SW 1271 (cell line): ENCODE results near the gene EDDM13.
A peak's percentile ranks its signal among the peaks of the same experiment; 100 is the strongest.
"Not testable (repeated sequence)": the region's sequence is repeated elsewhere in the genome, so short reads cannot be mapped to it uniquely, and the experiment has no call there.

ENCODE experiments used
- DNase-seq, 2 experiments: peaks; one replicate each; lab custom pipeline; 2025; lab: John Stamatoyannopoulos, UW

The EDDM13 gene, protein sequence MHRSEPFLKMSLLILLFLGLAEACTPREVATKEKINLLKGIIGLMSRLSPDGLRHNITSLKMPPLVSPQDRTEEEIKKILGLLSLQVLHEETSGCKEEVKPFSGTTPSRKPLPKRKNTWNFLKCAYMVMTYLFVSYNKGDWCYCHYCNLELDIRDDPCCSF

DNA sequence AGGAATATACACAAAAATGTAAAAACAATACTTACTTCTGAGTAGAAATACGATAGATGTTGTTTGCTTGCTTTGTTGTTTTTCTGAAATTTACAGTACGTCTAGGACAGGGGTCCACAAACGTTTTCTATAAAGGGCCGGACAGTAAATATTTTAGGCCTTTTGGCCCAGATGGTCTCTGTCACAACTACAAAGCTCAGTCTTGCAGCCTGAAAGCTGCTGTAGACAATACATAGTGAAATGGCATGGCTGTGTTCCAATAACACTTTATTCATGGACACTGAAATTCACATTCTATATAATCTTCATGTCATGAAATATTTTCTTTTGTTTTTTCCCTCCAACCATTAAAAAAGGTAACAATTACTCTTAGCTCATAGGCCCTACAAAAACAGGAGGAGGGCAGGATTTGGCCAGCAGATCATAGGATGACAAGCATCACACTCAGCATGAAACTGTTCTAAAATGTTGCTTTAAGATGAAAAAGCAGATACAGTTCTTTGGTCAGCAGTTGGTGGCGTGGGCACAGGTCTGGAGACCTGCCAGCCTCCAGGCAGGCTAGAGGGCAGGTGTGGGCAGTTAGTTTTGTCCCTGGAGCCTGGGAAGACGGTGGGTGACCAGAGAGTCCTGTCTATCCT lies at the start of gene EDDM13:
EDDM13 (plus strand) TSS at position 588 of the 638 bp plus-strand sequence. CDS start 87 bp downstream, outside the sequence.
- no peak for DNase-seq

DNA sequence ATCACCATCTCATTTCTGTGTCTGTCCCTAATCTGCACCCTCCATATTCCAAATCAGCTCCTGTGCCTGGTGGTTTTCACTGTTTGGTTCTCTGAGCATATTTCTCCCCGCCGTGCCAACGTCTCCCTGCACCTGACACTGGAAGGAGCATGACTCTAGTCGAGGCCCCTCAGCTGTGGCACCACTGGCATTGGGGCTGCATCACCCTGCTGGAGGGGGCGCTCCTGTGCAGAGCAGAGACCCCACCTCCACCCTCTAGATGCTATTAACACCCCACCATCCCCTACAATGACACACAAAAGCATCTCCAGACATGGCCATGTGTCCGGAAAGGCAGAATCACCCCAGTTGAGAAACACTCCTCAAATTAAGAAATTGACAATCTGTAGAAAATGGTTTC lies 49.6 kb upstream of the EDDM13 start:
- no peak for DNase-seq

DNA sequence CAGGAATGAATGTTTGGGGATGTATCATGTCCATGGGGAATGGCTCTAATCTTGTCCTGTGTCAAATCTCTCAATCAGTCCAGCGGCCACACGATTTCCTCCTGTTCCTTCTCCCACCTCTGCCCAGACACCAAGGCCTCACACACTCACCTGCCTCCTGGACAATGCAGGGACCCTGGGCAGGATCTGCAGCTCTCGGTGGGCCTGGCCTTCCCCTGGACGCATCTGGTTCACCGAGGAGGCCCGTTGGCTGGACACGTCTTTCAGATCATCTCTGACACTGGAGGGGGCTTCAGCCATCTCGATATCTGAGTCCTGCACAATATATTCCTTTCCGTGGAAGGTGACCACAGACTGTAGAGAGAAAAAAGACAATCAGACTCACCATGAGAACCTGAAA lies 49.1 kb upstream of the EDDM13 start:
- no peak for DNase-seq

DNA sequence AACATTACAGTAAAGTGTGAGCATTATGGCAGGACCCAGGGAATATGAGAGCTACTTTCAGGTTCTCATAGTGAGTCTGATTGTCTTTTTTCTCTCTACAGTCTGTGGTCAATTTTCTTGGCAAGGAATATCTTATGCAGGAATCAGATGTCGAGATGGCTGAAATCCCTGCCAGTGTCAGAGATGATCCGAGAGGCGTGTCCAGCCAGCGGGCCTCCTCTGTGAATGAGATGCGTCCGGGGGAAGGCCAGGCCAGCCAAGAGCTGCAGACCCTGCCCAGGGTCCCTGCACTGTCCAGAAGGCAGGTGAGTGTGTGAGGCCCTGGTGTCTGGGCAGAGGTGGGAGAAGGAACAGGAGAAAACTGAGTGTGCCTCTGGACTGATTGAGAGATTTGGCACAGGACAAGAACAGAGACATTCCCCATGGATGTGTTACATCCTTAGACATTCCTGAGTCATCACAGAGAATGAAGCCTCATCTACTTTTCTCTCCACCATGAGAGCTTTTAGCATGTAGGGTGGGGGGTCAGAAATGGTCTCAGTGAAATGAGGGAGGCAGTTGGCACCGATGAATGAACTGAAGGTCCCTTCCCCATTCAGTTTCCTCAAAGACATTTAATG lies 27.3 kb upstream of the EDDM13 start:
- DNase-seq, result no peak

DNA sequence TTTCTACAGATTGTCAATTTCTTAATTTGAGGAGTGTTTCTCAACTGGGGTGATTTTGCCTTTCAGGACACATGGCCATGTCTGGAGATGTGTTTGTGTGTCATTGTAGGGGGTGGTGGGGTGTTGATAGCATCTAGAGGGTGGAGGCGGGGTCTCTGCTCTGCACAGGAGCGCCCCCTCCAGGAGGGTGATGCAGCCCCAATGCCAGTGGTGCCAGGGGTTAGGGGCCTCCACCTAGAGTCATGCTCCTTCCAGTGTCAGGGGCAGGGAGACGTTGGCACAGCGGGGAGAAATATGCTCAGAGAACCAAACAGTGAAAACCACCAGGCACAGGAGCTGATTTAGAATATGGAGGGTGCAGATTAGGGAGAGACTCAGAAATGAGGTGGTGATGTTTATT lies 26.8 kb upstream of the EDDM13 start:
- not testable (repeated sequence) for DNase-seq

DNA sequence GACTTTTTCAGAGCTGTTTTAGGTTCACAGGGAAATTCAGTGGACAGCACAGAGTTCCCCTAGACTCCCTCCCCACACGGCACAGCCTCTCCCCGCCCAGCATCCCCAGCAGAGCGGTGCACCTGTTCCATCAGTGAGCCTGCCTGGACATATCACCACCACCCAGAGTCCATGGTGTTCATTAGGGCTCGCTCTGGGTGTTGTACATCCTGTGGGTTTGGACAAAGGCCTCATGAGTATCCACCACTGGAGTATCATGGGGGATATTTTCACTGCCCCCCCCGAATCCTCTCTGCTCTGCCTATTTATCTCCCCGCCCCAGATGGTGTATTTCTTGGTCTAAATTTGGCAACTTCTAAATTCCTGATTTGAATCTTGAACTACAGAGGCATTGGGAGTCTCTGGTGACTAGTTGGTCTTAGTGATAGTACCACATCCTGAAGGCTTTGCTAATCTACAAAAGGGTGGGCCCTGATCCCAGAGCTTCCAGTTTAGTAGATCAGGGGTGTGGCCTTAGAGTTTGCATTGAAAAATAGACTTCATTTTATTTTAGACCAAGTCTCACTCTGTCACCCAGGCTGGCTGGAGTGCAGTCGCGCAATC lies 23.7 kb upstream of the EDDM13 start:
- DNase-seq, result not testable (repeated sequence)

DNA sequence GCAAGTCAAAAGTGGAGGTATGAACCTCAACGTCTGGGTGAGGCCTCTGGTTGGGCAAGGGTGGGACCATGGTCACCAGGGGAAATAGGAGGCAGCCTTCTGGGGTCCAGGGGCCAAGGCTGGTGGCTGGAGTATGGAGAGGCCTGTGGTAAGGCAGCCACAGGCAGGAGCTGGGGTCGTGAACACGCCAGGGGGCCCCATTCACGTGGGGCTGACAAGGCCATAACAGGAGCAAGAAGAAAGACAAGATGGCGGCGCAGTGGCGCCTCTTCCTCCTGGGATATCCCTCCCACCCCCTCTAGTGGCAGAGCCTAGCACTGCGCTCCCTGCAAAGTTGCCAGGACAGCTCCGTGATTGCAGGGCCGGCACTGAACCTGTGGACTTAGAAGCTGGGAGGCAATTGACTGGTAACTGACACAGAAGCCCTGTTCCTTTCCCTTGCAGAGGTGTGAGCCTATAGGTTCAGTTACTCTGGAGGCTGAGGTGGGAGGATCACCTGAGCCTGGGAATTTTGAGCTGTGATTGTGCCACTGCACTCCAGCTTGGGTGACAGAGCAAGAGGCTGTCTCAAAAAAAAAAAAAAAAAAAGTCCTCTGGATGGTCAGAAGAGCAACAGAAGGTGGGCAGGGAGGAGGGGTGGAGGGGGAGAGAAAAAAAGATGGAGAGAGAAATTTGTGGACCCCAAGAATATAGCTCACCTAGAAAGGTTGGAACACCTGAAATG lies 19.7 kb upstream of the EDDM13 start:
- peak; percentile 4 to 10 for DNase-seq

DNA sequence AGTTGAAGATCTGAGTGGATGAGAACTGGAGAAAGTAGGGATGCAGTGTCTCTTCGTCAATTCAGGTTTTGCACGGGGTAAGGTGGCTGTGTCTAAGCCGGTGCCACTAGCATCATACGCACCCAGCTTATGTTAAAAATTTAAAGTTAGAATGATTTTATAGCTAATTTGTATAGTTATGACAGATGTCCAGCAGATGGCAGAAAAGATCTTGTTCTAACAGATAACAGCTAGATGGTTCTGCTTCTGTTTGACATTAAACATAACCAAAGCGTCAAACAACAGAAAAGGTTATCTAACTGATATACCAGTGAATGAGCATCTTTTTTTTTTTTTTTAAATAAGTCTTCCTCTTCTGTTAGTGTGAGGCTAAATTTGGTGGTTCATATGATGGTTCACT lies 18.8 kb upstream of the EDDM13 start:
- peak in 1 of 2 experiments; percentile 48 for DNase-seq

DNA sequence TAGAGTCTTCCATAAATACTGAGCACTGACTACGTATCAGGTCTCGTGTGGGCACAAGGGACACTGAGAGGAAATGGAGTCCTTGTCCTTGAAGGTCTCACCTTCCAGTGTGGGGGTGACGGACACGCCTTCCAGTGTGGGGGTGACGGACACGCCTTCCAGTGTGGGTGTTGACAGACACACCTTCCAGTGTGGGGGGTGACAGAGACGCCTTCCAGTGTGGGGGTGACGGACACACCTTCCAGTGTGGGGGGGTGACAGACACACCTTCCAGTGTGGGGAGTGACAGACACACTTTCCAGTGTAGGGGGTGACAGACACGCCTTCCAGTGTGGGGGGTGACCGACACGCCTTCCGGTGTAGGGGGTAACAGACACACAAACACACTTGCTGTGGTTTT lies 14.3 kb upstream of the EDDM13 start:
- DNase-seq, result no peak

DNA sequence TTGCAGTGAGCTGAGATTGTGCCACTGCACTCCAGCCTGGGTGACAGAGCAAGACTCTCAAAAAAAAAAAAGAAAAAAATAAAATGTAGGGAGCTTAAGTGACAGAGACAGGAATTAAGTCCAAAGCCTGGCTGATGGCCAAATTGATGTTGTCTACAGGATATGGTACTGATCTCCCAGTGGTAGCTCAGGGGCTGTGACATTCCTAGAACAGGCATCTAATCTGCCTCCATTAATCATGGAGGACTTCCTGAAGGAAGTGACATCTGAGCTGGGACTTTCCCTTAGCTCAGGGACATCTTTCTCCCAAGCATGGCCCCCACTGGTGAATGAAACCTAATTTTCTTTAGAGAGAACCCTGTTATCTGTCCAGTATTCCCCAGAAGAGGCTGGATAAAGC lies 11.4 kb upstream of the EDDM13 start:
- no peak for DNase-seq

DNA sequence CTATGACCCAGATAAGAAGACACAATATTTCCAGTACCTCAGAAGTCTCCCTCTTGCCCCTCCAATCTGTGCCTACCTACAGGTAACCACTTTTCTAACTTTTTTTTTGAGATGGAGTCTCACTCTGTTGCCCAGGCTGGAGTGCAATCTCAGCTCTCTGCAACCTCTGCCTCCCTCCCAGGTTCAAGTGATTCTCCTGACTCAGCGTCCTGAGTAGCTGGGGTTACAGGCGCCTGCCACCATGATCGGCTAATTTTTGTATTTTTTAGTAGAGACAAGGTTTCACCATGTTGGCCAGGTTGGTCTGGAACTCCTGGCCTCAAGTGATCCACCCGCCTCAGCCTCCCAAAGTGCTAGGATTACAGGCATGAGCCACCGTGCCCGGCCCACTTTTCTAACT lies 10.6 kb upstream of the EDDM13 start:
- not testable (repeated sequence) for DNase-seq

DNA sequence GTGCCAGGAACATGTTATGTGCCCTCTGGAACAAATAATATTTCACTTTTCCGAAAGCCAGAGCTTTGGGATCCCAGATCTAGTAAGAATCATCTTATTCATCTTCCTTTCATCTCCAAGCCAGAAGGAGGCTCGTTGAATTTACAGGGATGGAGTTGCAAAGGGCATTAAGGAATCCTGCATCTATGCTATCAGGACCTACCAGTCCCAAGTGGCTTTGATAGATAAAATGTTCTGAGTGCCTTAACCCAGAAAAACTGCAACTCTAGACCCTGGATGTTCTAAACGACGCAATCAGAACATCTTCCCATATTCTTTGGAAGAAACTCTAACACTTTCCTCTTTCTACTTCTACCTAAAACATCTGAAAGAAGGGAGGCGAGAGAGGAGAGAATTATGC lies 9.2 kb upstream of the EDDM13 start:
- no peak for DNase-seq

DNA sequence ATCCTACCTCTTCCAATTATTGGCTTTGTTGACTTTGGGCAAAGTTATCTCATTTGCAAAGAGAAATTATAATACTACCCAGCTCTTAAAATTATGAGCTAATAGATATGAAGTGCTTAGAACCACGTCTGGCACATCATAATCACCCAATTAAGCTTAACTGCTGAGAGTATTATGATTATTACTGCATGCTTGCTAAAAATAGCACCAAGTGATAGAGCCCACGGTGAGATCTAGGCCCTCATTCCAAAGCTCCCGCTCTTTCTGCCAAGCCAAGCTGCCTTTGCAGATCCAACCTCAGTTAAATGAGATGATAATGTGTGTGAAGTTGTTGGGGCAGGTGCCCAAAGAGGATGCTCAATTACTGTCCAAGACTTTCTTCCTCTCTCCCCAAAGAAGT lies 6.5 kb upstream of the EDDM13 start:
- no peak for DNase-seq

DNA sequence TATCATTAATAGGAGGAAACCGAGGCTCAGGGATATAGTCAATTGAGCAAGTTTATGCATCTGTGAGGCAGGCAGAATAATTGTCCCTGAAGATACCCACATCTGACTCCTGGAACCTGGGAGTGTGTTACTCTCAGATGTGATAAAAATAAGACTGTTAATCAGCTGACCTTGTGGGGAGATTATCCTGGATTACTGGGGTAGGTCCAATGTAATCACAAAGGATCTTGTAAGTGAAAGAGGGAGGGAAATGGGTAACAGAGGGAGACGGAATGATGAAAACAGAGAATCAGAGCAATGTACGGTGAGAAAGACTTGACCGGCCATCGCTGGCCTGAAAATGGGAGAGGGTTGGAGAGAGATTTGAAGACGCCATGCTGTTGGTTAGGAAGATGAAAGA lies 3.2 kb upstream of the EDDM13 start:
- DNase-seq, result no peak

DNA sequence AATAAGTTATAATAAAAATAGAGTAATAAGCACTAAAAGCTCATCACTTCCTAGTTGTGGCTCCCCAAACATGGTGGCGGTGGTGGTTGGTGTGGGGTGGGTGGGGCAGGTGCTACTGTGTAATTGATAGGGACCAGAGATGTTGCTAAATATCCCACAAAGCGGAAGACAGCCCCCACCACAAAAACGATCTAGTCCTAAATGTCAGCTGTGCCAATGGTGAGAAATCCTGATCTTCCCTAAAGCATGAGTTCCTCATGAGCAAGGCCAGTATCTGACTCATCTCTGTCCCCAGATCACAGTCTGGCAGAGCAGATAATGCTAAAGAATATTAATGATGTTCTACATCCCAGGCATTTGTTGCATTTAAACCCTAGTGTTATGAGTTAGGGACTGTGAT lies 1.9 kb upstream of the EDDM13 start:
- no peak for DNase-seq

DNA sequence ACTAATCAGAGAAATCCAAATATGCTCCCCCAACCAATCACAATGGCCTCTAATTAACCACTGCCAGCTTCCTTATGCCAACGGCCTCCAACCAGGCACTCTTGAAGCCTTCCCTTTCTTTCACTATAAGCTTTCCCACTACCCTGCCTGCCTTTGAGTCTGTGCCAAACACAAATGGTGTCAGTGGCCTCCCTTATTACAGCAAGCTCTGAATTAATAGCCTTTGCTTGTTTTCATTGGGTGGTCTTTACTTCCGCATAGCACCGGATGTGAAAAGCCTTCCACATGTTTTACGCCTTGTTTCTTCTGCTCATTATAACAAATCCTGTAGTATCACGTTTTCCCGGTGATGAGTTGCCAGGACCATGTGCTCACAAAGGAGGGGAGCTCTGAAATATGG lies 1.4 kb upstream of the EDDM13 start:
- no peak for DNase-seq

DNA sequence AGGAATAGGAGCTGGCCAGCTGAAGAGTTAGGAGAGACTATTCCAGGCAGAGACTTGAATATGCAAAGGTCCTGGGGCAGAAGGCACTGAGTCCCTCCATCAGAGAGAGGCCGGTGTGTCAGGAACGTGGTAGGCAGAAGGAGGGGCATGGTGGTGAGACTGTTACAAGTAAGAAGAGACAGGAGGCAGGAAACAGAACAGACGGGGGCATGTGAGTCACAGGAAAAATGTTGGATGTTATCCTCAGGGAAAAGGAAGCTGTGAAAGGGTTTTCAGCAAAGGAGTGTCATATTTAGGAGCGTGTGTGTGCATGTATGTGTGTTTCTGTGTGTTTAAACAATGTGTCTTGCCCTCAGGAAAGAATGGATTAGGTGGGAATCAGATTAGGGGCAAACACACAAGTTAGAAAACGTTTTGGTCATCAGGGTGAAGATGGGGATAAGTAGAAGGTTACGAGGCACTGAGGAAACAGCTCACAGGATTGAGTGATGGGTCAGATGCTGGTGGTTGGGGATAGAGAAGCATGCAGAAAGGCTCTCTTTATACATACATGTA lies 1.1 kb downstream of the EDDM13 start:
- no peak for DNase-seq

DNA sequence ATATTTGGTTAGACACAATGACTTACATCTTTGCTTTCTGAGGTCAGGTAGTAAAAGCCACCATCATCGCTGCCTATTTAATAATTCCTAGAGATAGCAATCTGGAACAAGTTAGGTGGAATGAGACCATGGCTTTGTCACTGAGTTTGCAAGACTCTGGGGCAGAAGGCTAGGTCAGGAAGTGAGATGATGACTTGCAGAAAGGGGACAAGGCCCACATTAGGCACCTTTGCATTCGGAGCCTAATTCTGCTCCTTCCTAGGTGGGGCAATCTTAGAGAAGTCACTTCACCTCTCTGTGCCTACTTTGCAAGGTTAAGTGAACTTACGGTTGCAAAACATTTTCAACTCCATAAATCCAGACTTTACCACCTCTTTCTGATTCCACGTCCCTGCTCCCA lies 10.3 kb downstream of the EDDM13 start:
- DNase-seq, result no peak

DNA sequence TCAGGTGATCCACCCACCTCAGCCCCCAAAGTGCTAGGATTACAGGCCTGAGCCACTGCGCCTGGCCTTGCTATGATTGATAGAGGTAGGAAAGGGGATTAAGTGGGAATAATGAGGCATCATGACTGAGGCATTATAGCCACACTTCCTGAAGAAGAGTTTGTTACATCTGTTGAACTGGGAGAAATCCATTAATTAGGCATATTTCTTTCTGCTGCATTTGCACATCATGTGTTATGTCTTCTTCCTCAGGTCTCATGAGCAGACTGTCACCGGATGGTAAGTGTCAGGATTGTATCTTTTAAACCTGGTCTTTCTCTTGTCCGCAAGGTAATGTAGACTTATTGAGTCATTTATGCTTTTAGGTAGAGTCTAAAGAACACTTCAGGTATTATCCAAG lies 12.2 kb downstream of the EDDM13 start:
- no peak for DNase-seq

DNA sequence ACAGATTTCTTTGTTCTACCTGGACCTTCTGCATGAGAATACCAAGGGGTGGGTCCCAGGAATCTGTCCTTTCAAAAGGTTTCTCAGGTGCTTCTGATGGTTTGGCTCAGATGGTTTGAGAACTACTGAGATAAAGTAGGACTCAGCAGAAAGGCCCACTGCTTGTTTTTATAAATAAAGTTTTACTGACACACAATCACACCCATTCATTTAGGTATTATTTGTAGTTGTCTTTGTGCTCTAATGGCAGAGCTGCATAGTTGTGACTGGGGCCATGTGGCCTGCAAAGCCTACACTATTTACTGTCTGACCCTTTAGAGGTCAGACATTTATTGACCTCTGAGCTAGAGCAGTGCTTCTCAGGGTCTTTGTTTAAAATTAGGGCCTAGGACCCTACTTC lies 17.6 kb downstream of the EDDM13 start:
- no peak for DNase-seq

DNA sequence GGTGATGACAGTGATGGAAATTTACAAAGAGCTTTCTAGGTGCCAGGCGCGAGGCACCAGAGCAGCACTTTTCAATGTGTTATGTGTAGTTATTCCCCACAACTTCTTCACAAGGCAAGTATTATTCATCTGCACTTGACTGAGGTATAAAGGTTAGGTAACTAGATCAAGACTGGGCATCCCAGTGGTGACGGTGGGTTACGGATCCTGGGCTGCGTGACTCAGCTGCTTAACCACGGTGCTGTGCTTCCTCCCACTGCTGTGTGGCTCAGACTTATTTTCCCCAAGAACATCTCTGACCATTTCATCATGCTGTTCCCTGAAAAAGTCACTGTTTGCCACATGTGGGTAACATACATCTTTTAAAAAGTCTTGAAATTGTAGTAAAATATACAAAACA lies 19.3 kb downstream of the EDDM13 start:
- DNase-seq, result no peak

DNA sequence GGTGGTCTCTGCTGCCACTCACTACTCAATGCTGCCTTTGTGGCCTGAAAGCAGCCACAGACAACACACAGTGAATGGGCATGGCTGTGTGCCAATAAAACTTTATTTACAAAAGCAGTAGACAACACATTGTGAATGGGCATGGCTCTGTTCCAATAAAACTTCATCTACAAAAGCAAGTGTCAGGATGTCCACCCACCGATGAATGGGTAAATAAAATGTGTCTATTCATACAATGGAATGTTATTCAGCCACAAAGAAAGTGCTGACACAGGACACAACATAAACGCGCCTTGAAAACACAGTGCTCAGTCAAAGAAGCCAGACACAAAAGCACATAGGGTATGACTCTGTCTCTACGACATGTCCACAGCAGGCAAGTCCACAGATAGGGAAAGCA lies 22.0 kb downstream of the EDDM13 start:
- no peak for DNase-seq
